Astrocyte of the cerebellum (primary cell): ENCODE measurements around the gene SGCG.
A peak's percentile ranks its signal among the peaks of the same experiment; 100 is the strongest.
"Not testable (repeated sequence)": the region's sequence is repeated elsewhere in the genome, so short reads cannot be mapped to it uniquely, and the experiment has no call there.

Experiments used
- DNase-seq: peaks from one replicate; pipeline ENCODE4 v3.0.0-alpha.2; 2011; ENCODE audit warnings: low read depth
- H3K4me3 ChIP-seq: 2 replicates; pipeline ENCODE4 v1.5.1; 2011; ENCODE audit warnings: mild to moderate bottlenecking, low read depth, low read length, moderate library complexity
- in situ Hi-C: cut with HindIII; loops from 2 replicates; pipeline ENCODE4 v1.10.0; 2017; ENCODE audit warnings: low sequenced_read_pairs
- TF ChIP-seq, protein P1 (sequence below): IDR thresholded peaks from 2 replicates; pipeline ENCODE4 v1.5.1; 2012; ENCODE audit warnings: low read length, low read depth, moderate library complexity, mild to moderate bottlenecking; ENCODE audit errors: missing control alignments

The SGCG gene

DNA sequence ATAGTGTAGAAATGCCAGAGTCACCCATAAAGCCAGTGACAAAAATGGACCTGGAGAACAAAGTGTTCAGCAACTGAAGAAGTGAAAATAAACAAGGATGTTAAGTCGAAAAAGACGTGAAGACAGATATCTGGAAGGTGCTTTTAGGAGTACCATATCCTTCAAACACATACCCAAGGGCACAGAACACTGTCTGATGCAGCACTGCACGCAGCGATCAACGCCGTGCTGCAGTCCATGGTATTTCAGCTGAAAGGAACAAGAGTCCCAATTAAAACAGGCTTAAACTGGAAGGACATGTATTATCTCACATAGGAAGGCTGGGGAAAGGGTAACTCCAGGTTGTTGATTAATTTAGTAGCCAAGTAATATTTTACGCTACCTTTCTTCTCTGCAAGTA lies 108.2 kb downstream of the SGCG start:
- TF ChIP-seq, protein P1, sequence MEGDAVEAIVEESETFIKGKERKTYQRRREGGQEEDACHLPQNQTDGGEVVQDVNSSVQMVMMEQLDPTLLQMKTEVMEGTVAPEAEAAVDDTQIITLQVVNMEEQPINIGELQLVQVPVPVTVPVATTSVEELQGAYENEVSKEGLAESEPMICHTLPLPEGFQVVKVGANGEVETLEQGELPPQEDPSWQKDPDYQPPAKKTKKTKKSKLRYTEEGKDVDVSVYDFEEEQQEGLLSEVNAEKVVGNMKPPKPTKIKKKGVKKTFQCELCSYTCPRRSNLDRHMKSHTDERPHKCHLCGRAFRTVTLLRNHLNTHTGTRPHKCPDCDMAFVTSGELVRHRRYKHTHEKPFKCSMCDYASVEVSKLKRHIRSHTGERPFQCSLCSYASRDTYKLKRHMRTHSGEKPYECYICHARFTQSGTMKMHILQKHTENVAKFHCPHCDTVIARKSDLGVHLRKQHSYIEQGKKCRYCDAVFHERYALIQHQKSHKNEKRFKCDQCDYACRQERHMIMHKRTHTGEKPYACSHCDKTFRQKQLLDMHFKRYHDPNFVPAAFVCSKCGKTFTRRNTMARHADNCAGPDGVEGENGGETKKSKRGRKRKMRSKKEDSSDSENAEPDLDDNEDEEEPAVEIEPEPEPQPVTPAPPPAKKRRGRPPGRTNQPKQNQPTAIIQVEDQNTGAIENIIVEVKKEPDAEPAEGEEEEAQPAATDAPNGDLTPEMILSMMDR = no peak
- DNase-seq = no peak
- in situ Hi-C loops = no loop called here
- no peak overlapping the region for H3K4me3 ChIP-seq

GRCh38 chr13:23289917-23290357 lies 109.2 kb downstream of the SGCG start:
- TF ChIP-seq, protein P1 = no peak
- no peak for DNase-seq
- no peak overlapping the region for H3K4me3 ChIP-seq
- in situ Hi-C loops = no loop called here

- no peak for DNase-seq
- no peak overlapping the region for H3K4me3 ChIP-seq
- TF ChIP-seq, protein P1 = no peak
- in situ Hi-C loops = no loop called here
Observed at GRCh38 chr13:23292586-23292985, 111.8 kb downstream of the SGCG start.

DNA sequence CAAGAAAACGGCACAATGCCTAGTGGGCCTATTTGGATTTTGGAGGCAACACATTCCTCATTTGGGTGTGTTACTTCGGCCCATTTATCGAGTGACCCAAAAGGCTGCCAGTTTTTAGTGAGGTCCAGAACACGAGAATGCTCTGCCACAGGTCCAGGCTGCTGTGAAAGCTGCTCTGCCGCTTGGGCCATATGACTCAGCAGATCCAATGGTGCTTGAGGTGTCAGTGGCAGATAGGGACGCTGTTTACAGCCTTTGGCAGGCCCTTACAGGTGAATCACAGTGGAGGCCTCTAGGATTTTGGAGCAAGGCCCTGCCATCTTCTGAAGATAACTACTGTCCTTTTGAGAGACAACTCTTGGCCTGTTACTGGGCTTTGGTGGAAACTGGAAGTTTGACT lies 134.1 kb downstream of the SGCG start:
- DNase-seq, H3K4me3 ChIP-seq, in situ Hi-C loops: not testable (repeated sequence)

DNA sequence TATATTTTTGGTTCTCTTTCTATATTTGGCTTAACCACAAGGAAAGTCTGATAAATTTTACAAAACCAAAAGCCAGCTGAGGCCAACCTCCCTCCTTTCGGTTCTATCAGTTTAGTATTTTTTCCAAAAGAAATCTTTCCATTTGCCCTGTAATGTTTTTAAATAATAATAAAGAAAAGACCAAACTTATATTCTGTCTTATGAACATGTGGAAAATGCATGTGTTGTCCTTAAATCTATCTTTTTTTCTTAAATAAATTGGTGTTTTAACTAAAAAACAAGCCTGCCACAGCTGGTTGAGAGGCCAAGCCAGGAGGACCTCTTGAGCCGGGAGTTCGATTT lies 139.1 kb downstream of the SGCG start:
- no peak for DNase-seq
- H3K4me3 ChIP-seq = no peak overlapping the region
- in situ Hi-C loops = no loop called here
- TF ChIP-seq, protein P1 = no peak

GRCh38 chr13:23320926-23321534 lies 140.3 kb downstream of the SGCG start:
- H3K4me3 ChIP-seq = no peak overlapping the region
- TF ChIP-seq, protein P1 = no peak
- DNase-seq = no peak
- in situ Hi-C loops = no loop called here

DNA sequence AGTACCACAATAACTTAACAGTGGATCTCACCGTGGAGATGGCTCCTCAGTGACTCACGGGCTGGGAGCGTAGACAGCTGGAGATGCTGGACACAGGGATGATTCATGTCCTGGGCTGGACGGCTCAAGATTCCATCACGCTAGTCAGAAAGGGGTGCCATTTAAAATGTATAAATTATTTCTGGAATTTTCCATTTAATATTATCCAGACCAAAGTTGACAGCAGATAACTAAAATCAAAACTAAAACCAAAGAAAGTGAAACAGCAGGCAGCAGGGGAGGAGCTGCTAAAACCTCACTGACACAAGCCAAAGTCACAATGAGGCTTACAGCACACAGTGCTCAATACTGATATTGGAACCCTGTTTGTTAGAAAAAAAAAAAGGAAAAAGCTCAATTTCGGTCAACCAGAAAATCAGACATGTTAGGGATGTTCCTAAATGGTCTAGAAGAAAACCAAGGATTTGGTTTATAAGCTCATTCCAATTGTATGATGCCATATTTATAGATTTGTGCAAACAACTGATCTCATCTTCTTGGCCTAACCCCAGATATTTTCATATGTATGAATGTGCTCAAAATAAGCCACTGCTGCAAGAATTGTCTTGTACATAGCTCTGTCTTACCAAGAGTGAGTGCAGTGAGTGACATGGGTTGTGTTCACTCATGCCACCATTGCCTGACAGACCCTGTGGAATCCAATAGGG lies 140.9 kb downstream of the SGCG start:
- H3K4me3 ChIP-seq = peak overlapping the region; percentile 22
- in situ Hi-C loops = no loop called here
- TF ChIP-seq, protein P1 = no peak
- peak; percentile 87 for DNase-seq
